Measurements from ENCODE around the gene TEAD1. TPM values are rescaled to one million over a fixed set of nuclear protein-coding genes. Genes with fewer than 3 reads are reported as not detected.

The TEAD1 gene
- total RNA-seq, 1 donor from 2014 or later, result 17.6 TPM

- no peak for TF ChIP-seq CTCF (IDR thresholded peaks at IDR 0.05; ENCODE audit: insufficient read depth, low read length, severe bottlenecking)
- Histone ChIP-seq H3K27me3 (ENCODE audit: control insufficient read depth, insufficient read depth, low read length) (no peaks in the 10 kb centered on the region), H3K4me3 (ENCODE audit: low read depth, low read length) (no peak overlapping the region), H3K36me3 (ENCODE audit: control insufficient read depth, insufficient read depth, low read length) (no peaks in the 10 kb centered on the region)
- FAIRE-seq (no peak), DNase-seq (ENCODE audit: low read depth) (no peak)
Observed at GRCh38 chr11:12811861-12812260, 137.6 kb downstream of the TEAD1 start.

GRCh38 chr11:12812849-12813248, 138.6 kb downstream of the TEAD1 start:
- TF ChIP-seq CTCF (IDR thresholded peaks at IDR 0.05; ENCODE audit: insufficient read depth, low read length, severe bottlenecking), result no peak
- DNase-seq (ENCODE audit: low read depth), result no peak
- H3K36me3 ChIP-seq (ENCODE audit: control insufficient read depth, insufficient read depth, low read length), result no peaks in the 10 kb centered on the region
- H3K4me3 ChIP-seq (ENCODE audit: low read depth, low read length), result no peak overlapping the region
- no peak for FAIRE-seq
- no peaks in the 10 kb centered on the region for H3K27me3 ChIP-seq (ENCODE audit: control insufficient read depth, insufficient read depth, low read length)

- Histone ChIP-seq H3K4me3 (ENCODE audit: low read depth, low read length) (no peak overlapping the region), H3K36me3 (ENCODE audit: control insufficient read depth, insufficient read depth, low read length) (no peaks in the 10 kb centered on the region), H3K27me3 (ENCODE audit: control insufficient read depth, insufficient read depth, low read length) (no peaks in the 10 kb centered on the region)
- FAIRE-seq (no peak), DNase-seq (ENCODE audit: low read depth) (peak; percentile 66)
- TF ChIP-seq CTCF (IDR thresholded peaks at IDR 0.05; ENCODE audit: insufficient read depth, low read length, severe bottlenecking), result peak; percentile 40
Observed at GRCh38 chr11:12813371-12814225, 139.4 kb downstream of the TEAD1 start.

GRCh38 chr11:12815129-12815480, 140.9 kb downstream of the TEAD1 start:
- Histone ChIP-seq H3K4me3 (ENCODE audit: low read depth, low read length) (no peak overlapping the region), H3K27me3 (ENCODE audit: control insufficient read depth, insufficient read depth, low read length) (no peaks in the 10 kb centered on the region), H3K36me3 (ENCODE audit: control insufficient read depth, insufficient read depth, low read length) (no peaks in the 10 kb centered on the region)
- DNase-seq (ENCODE audit: low read depth) (no peak), FAIRE-seq (no peak)
- TF ChIP-seq CTCF (IDR thresholded peaks at IDR 0.05; ENCODE audit: insufficient read depth, low read length, severe bottlenecking), result no peak

- no peak overlapping the region for H3K4me3 ChIP-seq (ENCODE audit: low read depth, low read length)
- H3K27me3 ChIP-seq (ENCODE audit: control insufficient read depth, insufficient read depth, low read length), result no peaks in the 10 kb centered on the region
- TF ChIP-seq CTCF (IDR thresholded peaks at IDR 0.05; ENCODE audit: insufficient read depth, low read length, severe bottlenecking), result no peak
- DNase-seq (ENCODE audit: low read depth) (no peak), FAIRE-seq (no peak)
- H3K36me3 ChIP-seq (ENCODE audit: control insufficient read depth, insufficient read depth, low read length), result no peaks in the 10 kb centered on the region
Observed at GRCh38 chr11:12815931-12816494, 141.8 kb downstream of the TEAD1 start.

All from bronchial epithelial cell (primary cell).